H1 (cell line): ENCODE measurements around the gene SCRN3. TPM values are rescaled to one million over a fixed set of nuclear protein-coding genes. Genes with fewer than 3 reads are reported as not detected.
A peak's percentile ranks its signal among the peaks of the same experiment; 100 is the strongest.

Source experiments
- CBX5 ChIP-seq: fragments of 300-800, 300-1000 bp; sonication (generic); IDR thresholded peaks from 2 replicates; pipeline ENCODE4 v1.7.1; 2016; ENCODE audit warnings: antibody characterized with exemption, low read length, low read depth
- CBX8 ChIP-seq: fragments of 300-800, 300-1000 bp; sonication (generic); IDR thresholded peaks from 2 replicates; pipeline ENCODE4 v1.7.1; 2016; ENCODE audit warnings: low read depth, low read length, borderline replicate concordance
- CREB1 ChIP-seq: IDR thresholded peaks from 2 replicates; pipeline ENCODE4 v1.6.1; 2012; ENCODE audit warnings: inconsistent platforms
- POLR2A ChIP-seq, 2 experiments: IDR thresholded peaks; 1 replicate in 1 of 2; 2 replicates in 1 of 2; pipeline ENCODE4 v1.6.1; 2011; ENCODE audit warnings: low read depth in 2 of 2, low read length in 2 of 2, mild to moderate bottlenecking in 2 of 2; ENCODE audit errors: control extremely low read depth in 1 of 2
- polyA plus RNA-seq, 7 experiments: library from polyadenylated mRNA; depleted of rRNA in 3 of 7; stranded (reverse) in 5 of 7; unstranded in 2 of 7; fragments of >200 nt in 5 of 7; fragments of 200-250 nt in 2 of 7; gene quantifications; 1 replicate in 5 of 7; 2 replicates in 1 of 7; 4 replicates in 1 of 7; pipeline versions ENCODE4 v1.2.1 to v1.2.3, GENCODE V29; 2011 to 2013; ENCODE audit warnings: missing spikeins in 2 of 7, mixed read lengths in 2 of 7
- total RNA-seq: library from RNA; stranded (reverse); fragmentation: NEBNext Ultra II Directional; extraction: Animal tissue kit (Norgen Biotek cat#: 25700); gene quantifications from 2 replicates; pipeline ENCODE4 v1.2.1, GENCODE V29; 2021

SCRN3 gene
- total and polyA plus RNA-seq, 2 of the 8 experiments (the other 6 are each of a cell fraction or from before 2014, with no cell fraction given), result 7.4 to 7.8 TPM

GRCh38 chr2:174395284-174395968, at the start of gene SCRN3 (continued):
- no peak for TF ChIP-seq CBX8
- TF ChIP-seq CREB1, result peak; percentile 82
- TF ChIP-seq POLR2A (IDR thresholded peaks at IDR 0.05; ENCODE audit: control extremely low read depth in 1 of 2, low read depth in 2 of 2, low read length in 2 of 2), result peak; percentile 49 to 72
- no peak for TF ChIP-seq CBX5
